NCI-H128 (cell line): ENCODE measurements around the gene ZBED2.
"Not testable (repeated sequence)": the region's sequence is repeated elsewhere in the genome, so short reads cannot be mapped to it uniquely, and the experiment has no call there.

Source experiments
- DNase-seq: peaks from one replicate; lab custom pipeline; 2025; ENCODE audit not compliant: unreplicated experiment; lab: John Stamatoyannopoulos, UW

The ZBED2 gene

DNA sequence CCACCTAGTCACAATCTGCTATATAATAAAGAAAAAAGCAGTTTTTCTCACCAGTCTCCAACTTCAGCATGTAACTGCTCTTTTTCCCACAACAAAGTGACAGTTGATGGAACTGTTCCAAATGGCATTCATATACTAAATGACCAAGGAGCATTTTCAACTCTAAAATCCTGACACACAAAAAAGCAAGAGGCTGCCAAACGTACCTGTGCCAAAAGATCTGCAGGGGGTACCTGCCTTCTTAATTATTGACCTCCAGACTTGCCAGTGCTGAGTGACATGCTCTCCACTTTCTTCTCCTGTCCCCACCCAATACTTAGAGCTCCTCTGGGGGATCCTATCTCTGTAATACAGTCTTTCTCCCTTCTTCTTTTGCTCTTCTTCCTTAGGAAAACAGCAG lies 18.0 kb downstream of the ZBED2 start:
- DNase-seq = no peak

DNA sequence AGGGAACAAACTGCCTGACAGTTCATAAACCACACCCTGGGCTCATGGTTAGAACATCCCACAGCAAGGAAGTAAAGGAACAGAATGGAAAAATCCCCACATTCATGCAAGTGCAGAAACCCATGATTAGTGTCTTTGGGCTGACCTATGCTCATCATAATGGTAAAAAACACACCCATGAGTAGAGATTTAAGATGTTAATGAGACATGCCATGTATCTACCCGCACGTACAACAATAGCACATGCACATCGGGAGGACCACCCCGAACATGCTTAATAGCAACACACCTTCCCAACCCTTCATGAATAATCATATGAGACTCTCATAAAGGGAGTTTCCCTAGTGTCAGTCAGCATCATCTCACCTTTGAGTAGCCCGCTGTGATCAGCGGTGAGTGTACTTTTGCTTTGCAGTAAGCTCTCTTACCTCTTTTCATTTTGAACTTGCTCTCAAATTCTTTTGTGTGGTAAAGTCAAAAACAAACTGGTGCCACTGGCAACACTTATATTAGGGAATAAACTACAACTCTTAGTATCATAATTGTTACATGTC lies 23.2 kb downstream of the ZBED2 start:
- no peak for DNase-seq

DNA sequence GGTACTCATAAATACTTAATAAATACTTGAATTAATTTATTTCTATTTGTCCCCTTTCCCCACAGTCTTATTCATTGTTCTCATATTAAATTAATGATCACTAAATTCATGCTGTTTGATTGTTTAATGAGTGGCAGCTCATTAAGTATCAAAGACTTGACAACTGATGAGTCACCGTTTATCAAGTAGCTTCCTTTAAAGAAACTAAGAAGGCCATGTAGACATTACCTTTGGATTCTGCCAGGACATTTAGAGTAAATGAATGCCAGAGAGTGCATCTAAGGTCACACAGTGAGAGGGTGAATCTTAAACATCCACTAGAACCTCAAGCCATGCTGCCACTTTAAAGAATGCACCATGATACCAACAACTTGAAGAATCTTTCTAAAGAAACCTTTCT lies 23.9 kb downstream of the ZBED2 start:
- DNase-seq = no peak

DNA sequence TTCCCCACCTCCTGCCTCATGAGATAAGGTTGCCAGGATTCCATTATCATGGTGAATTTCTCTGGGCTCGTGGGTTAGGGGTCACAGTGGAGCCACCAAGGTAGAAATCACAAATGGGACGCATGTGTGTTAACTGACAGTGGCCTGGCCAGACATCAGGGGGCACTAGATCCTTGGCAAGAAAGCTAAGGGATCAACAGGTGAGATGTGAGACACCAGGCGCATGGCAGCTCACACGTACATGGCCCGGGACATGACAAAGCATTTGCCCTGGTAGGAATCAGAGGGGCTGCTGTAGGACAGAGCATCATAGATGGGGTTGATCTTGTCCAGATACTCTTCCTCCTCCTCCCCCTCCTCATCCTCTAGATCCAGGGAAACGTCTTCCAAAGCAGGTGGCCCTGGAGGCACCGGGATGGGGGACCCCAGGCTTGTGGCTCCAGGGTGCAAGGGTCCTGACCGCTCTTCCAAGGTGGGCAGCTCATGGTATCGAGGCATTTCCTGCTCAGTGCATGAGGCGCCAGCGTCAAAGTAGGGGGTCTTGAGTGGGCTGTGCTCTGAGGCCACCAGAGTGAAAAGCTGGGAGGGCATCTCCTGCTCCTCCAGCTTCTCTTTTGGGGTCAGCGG lies 24.6 kb downstream of the ZBED2 start:
- DNase-seq = no peak

DNA sequence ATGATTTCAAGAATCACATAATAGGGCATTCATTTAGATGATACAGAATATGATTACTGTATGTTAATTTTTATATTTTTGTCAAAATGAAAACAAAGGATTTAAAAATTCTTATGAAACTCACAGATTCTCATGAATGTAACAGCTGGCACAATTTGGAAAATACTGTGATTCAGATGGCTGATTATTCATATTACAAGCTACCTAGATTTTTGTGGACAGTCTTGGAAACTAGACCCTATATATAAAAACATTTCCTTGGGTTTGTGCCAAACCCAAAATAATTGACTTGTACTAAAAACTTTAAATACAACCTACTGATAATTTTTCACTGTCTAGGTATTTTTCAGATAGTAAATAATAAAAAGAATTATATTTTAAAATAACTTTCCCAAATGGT lies 26.2 kb downstream of the ZBED2 start:
- DNase-seq = no peak

DNA sequence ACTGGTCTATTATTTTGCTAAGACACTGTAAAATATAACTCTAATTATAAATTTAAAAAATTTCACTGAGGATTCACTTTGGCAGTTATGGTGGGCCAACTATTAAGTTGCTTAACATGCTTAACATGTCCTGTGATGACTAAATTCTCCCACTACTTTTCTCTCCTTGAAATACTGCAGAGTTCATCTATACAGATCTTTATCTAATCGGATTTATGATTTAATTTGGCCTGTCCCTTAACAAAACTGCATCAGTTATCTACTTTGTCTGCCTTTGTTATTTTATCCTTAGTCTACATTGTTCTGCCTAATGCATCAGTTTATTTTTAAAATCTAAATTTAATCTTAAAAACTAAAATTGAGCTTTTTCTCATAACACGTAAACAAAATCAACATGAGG lies 26.8 kb downstream of the ZBED2 start:
- no peak for DNase-seq

DNA sequence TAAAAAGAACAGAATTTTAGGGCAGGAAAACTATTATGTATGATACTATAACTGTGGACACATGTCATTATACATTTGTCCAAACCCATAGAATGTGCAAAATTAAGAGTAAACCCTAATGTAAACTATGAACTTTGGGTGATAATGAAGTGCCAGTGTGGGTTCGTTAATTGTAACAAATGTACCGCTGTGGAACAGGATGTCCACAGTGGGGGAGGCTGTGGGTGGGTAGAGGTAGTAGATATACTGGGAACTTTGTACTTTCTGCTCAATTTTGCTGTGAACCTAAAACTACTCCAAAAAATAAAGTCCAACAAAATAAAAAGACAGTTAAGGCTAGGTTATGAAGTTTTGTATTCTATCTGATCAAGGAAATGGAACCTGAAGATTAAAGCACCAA lies 28.3 kb downstream of the ZBED2 start:
- no peak for DNase-seq

DNA sequence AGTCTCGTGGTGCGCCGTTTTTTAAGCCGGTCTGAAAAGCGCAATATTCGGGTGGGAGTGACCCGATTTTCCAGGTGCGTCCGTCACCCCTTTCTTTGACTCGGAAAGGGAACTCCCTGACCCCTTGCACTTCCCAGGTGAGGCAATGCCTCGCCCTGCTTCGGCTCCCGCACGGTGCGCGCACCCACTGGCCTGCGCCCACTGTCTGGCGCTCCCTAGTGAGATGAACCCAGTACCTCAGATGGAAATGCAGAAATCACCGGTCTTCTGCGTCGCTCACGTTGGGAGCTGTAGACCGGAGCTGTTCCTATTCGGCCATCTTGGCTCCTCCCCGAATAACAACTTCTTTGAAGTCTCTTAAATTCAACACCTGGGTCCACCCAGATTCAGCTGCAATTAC lies 33.2 kb downstream of the ZBED2 start:
- DNase-seq = not testable (repeated sequence)

DNA sequence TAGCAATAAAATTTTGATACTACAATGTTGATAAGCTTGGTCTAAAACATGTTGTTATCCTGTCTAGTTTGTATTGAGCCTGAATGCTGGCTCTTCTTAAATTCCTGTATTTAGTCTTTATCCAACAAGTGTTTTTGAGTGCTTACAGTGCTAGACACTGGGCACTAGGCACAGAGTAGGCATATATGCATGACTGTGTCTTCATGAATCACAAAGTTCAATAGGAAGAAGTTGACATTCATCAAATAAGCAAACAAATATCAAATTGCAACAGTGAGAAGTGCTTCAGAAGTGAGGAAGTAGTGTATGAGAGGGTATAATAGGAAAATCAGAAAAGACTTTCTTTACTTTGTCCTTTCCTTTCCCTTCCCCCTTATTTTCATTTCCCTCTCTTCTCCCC lies 46.4 kb downstream of the ZBED2 start:
- DNase-seq = no peak

DNA sequence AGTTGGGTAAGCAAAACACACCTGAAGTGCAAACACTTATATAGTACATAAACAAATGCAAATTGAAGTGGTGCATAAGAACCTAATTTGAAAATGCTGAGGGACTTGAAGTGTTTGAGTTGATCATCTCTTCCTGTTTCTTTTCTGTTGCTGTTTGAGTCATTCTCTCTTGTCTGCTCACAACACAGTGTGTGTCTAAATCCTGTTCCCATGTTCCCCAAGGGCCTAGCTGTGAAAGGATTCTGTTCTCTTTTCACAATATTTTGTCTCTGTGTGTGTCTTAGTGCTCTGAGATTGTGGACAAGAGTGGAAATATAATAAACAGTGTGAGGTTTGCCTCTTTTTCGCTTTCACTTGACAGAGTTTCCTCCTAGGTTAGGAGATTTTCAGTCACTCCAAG lies 47.1 kb downstream of the ZBED2 start:
- DNase-seq = no peak

DNA sequence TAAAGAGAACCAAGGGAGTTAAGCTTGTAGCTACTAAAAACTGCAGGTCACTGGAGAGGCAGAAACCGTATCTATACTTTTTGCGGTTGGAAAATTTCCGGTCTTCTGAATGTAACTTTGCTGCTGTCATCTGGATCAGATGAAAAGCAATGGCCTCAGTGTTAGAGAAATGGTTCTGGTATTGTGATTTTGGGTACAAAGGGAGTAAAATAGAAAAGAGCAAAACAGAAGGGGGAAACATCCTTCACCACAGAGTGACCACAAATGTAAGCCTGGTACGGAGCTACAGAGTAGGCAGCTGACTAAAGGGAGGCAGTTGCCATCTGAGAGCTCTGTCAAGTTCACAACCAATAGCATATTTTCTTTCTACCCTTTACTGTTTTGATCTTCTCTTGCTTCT lies 47.5 kb downstream of the ZBED2 start:
- DNase-seq = no peak

DNA sequence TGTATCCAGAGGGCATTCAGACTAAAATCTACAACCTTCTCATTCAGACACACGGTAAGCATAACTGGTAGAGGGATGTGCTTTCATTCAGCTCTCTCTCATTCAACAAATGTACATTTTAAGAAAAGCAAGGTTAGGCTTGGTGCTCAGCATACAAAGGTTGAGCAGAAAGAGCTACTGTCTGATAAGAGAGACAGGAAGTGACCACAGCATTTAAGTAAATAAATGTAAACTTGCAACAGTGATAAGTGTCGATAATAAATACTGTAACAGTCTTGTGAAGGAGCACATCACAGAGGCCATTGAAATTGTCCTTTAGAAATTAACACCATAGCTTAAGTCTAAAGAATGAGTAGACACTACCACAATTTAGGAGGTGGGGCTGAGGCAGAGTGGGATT lies 49.8 kb downstream of the ZBED2 start:
- no peak for DNase-seq
